K562 (cell line): Measurements from ENCODE around the gene RGS14. TPM values are rescaled to one million over a fixed set of nuclear protein-coding genes. Genes with fewer than 3 reads are reported as not detected.

Experiments
- ATAC-seq: fragments of 200-7000 bp; cut with Tn5 transposase; 3 replicates; pipeline ENCODE4 v1.9.1; 2020; ENCODE audit warnings: moderate library complexity
- BruUV-seq: library from RNA; stranded (reverse); fragments of 400-500 nt; replicated peaks from 2 replicates; lab custom pipeline; 2021; lab: Mats Ljungman, UMichigan
- CTCF ChIA-PET: fragments of 300-600 bp; formaldehyde crosslinking; extraction: SDS; loops from one replicate; lab custom pipeline; 2021; ENCODE audit warnings: low intra/inter-chr PET ratio; lab: Yijun Ruan, JAX
- POLR2A ChIA-PET: fragments of 300-600, 350-650 bp; sonication (Branson Sonifier 250); formaldehyde crosslinking; extraction: SDS; loops from one replicate; lab custom pipeline; 2021; ENCODE audit warnings: antibody characterized with exemption, inconsistent platforms; lab: Yijun Ruan, JAX
- DNase-seq, 4 experiments: peaks; one replicate each; pipeline versions ENCODE4 v3.0.0 to v3.0.0-alpha.2; 2011 to 2018; ENCODE audit warnings: low spot score in 3 of 4, mixed read lengths in 3 of 4; ENCODE audit errors: extremely low read depth in 1 of 4
- FAIRE-seq: peaks from 2 replicates; lab custom pipeline; 2011; peaks lifted over from hg19 to GRCh38; lab: Jason Lieb, UNC
- H2AFZ ChIP-seq: 2 replicates; pipeline ENCODE4 v1.6.0; 2011; ENCODE audit warnings: low read depth, low read length, control low read depth, inconsistent platforms
- H3K27ac ChIP-seq: fragments of 200-600 bp; 3 replicates; pipeline ENCODE4 v1.8.0; 2011; ENCODE audit warnings: low read depth, mild to moderate bottlenecking, control low read depth, inconsistent platforms, low read length, moderate library complexity, mixed read lengths; ENCODE audit errors: extremely low read depth
- H3K27me3 ChIP-seq, 2 experiments: fragments of 300-600 bp in 1 of 2; 2 replicates in 1 of 2; 3 replicates in 1 of 2; pipeline versions ENCODE4 v1.6.0 to v1.8.0; 2011; ENCODE audit warnings: inconsistent platforms in 2 of 2, low read length in 2 of 2, mild to moderate bottlenecking in 1 of 2, mixed read lengths in 1 of 2, moderate library complexity in 1 of 2; ENCODE audit not compliant: control insufficient read depth in 2 of 2, insufficient read depth in 2 of 2
- H3K36me3 ChIP-seq: fragments of 300-600 bp; 3 replicates; pipeline ENCODE4 v1.8.0; 2011; ENCODE audit warnings: mild to moderate bottlenecking, low read length, inconsistent platforms; ENCODE audit not compliant: control insufficient read depth, insufficient read depth
- H3K4me1 ChIP-seq, 2 experiments: fragments of 200-600 bp in 1 of 2; replicated peaks in 1 of 2; 2 replicates in 1 of 2; 3 replicates in 1 of 2; pipeline versions ENCODE4 v1.5.1 to v1.8.0; 2011; ENCODE audit warnings: inconsistent platforms in 2 of 2, low read length in 2 of 2, mild to moderate bottlenecking in 1 of 2, mixed read lengths in 1 of 2, moderate library complexity in 1 of 2; ENCODE audit not compliant: control insufficient read depth in 2 of 2, insufficient read depth in 2 of 2
- H3K4me2 ChIP-seq: 2 replicates; pipeline ENCODE4 v1.6.1; 2011; ENCODE audit warnings: low read length, control low read depth, inconsistent platforms, mixed read lengths; ENCODE audit not compliant: insufficient read depth
- H3K4me3 ChIP-seq: fragments of 200-600 bp; sonication (generic), shearing (Covaris generic); 2 replicates; pipeline ENCODE4 v1.5.1; 2016; ENCODE audit warnings: control low read depth, inconsistent platforms
- H3K79me2 ChIP-seq: fragments of 200-600 bp; 3 replicates; pipeline ENCODE4 v1.8.0; 2011; ENCODE audit warnings: low read length, inconsistent platforms; ENCODE audit not compliant: control insufficient read depth, insufficient read depth
- H3K9ac ChIP-seq, 2 experiments: 2 replicates each; pipeline versions ENCODE4 v1.6.0 to v1.6.1; 2011; ENCODE audit warnings: low read depth in 2 of 2, low read length in 2 of 2, control low read depth in 1 of 2, inconsistent platforms in 1 of 2, mild to moderate bottlenecking in 1 of 2, mixed read lengths in 1 of 2; ENCODE audit not compliant: insufficient read depth in 1 of 2
- H3K9me1 ChIP-seq: one replicate; pipeline ENCODE4 v1.6.0; 2011; ENCODE audit warnings: inconsistent platforms, mild to moderate bottlenecking, low read length, moderate library complexity; ENCODE audit not compliant: control insufficient read depth, insufficient read depth
- H3K9me3 ChIP-seq: replicated peaks from 2 replicates; pipeline ENCODE4 v1.5.1; 2011; ENCODE audit warnings: low read depth, low read length, inconsistent platforms; ENCODE audit not compliant: control insufficient read depth, insufficient read depth
- H4K20me1 ChIP-seq: replicated peaks from 2 replicates; pipeline ENCODE4 v1.6.1; 2011; ENCODE audit warnings: low read length, inconsistent platforms, mixed read lengths; ENCODE audit not compliant: control insufficient read depth, insufficient read depth
- AFF4 ChIP-seq: sonication (generic); formaldehyde crosslinking; IDR thresholded peaks from 2 replicates; pipeline ENCODE4 v1.8.0; 2023; ENCODE audit warnings: mild to moderate bottlenecking, missing genetic modification reagents
- EGR1 ChIP-seq: fragments of 450-650 bp; conservative IDR thresholded peaks from 2 replicates; pipeline ENCODE4 v1.6.1; 2017; ENCODE audit warnings: mild to moderate bottlenecking
- ELF1 ChIP-seq: fragments of 200-800 bp; sonication (Bioruptor generic); IDR thresholded peaks from 2 replicates; pipeline ENCODE4 v1.6.1; 2016; ENCODE audit warnings: missing genetic modification characterization, missing compliant biosample characterization
- ESRRB ChIP-seq: fragments of 250-450 bp; sonication (Bioruptor Pico); IDR thresholded peaks from 2 replicates; pipeline ENCODE4 v1.5.0; 2020; ENCODE audit warnings: mild to moderate bottlenecking, moderate library complexity, borderline replicate concordance
- FOXO4 ChIP-seq: fragments of 450-650 bp; formaldehyde crosslinking; IDR thresholded peaks from 2 replicates; pipeline ENCODE4 v1.4.0; 2020; ENCODE audit warnings: mild to moderate bottlenecking, moderate library complexity
- KDM1A ChIP-seq, 2 experiments: fragments of 450-650 bp; IDR thresholded peaks; 2 replicates each; pipeline ENCODE4 v1.6.1; 2016; ENCODE audit warnings: mild to moderate bottlenecking in 2 of 2
- KHSRP ChIP-seq: fragments of 450-650 bp; IDR thresholded peaks from 2 replicates; pipeline ENCODE4 v1.6.1; 2017
- MAFG ChIP-seq: fragments of 450-650 bp; conservative IDR thresholded peaks from 2 replicates; pipeline ENCODE4 v1.6.1; 2016; ENCODE audit warnings: missing genetic modification characterization, missing compliant biosample characterization
- PRPF4 ChIP-seq: fragments of 200-400 bp; formaldehyde crosslinking; IDR thresholded peaks from one replicate; pipeline ENCODE4 v1.6.1; 2017; ENCODE audit warnings: low read length, low read depth, mild to moderate bottlenecking; ENCODE audit not compliant: insufficient read depth, poor library complexity, severe bottlenecking
- TSHZ1 ChIP-seq: fragments of 250-450 bp; sonication (Bioruptor Pico); IDR thresholded peaks from 2 replicates; pipeline ENCODE4 v1.4.0; 2020; ENCODE audit warnings: mild to moderate bottlenecking, moderate library complexity
- ZFP36 ChIP-seq: fragments of 150-350 bp; IDR thresholded peaks from 2 replicates; pipeline ENCODE4 v1.6.1; 2018; ENCODE audit warnings: low read length, low read depth; ENCODE audit not compliant: partially characterized antibody
- ZFX ChIP-seq: sonication (generic); formaldehyde crosslinking; IDR thresholded peaks from 2 replicates; pipeline ENCODE4 v1.8.0; 2022; ENCODE audit warnings: mild to moderate bottlenecking, missing genetic modification reagents, moderate library complexity
- ZNF12 ChIP-seq: sonication (generic); formaldehyde crosslinking; IDR thresholded peaks from 2 replicates; pipeline ENCODE4 v1.4.0; 2020; ENCODE audit warnings: mild to moderate bottlenecking, missing genetic modification reagents
- WGBS: fragments of 100-300 bp; shearing (Covaris generic); methylation state at CpG from one replicate; pipeline ENCODE4 v1.1.6; 2016; ENCODE audit warnings: low coverage, mixed read lengths; ENCODE audit not compliant: insufficient coverage; ENCODE audit errors: missing lambda C conversion rate; 5-methylcytosine and 5-hydroxymethylcytosine counted together
- in situ Hi-C: fragments of 300-500 bp; cut with MboI; formaldehyde crosslinking; loops from 4 replicates; pipeline ENCODE4 v1.15.0; 2018; ENCODE audit warnings: inconsistent platforms, mixed read lengths
- intact Hi-C: fragments of 100-400 bp; cut with micrococcal nuclease; formaldehyde crosslinking; loops from 2 replicates; pipeline ENCODE4 v1.14.2; 2022
- polyA plus RNA-seq, 8 experiments: library from polyadenylated mRNA; depleted of rRNA in 4 of 8; stranded (reverse) in 5 of 8; unstranded in 3 of 8; fragments of >200 nt; fragmentation: Nextera tagmentation in 2 of 8; fragmentation: Illumina TruSeq in 1 of 8; extraction: Ambion mirVana in 2 of 8; extraction: Trizol in 1 of 8; gene quantifications; 2 replicates each; pipeline versions ENCODE4 v1.2.1 to v1.2.3, GENCODE V29; 2011 to 2014; ENCODE audit warnings: inconsistent platforms in 1 of 8, missing spikeins in 1 of 8
- total RNA-seq, 7 experiments: library from RNA; depleted of rRNA in 6 of 7; stranded (reverse); fragments of >200 nt in 6 of 7; fragmentation: Illumina TruSeq in 2 of 7; extraction: Trizol in 2 of 7; gene quantifications; 2 replicates each; pipeline versions ENCODE4 v1.2.1 to v1.2.3, GENCODE V29; 2011 to 2021; ENCODE audit warnings: low replicate concordance in 1 of 7

The RGS14 gene
- total and polyA plus RNA-seq, 9 of the 15 experiments (the other 6 are each of a cell fraction or from before 2014, with no cell fraction given): 0.28 to 75.9 (median 34.5) TPM

- peak overlapping the region; percentile 86; the same call in 2 of the 3 replicates for H3K27ac ChIP-seq
- DNase-seq (peak in 2 of 4 experiments; percentile 24 to 39), ATAC-seq (peak; percentile 35), FAIRE-seq (peak; percentile 32)
- H3K9me3 ChIP-seq: no peaks in the 10 kb centered on the region
- H3K4me1 ChIP-seq: peaks cover 10 to 48% of the 10 kb centered on the region in 2 experiments
- peak overlapping the region; percentile 62 for H3K4me3 ChIP-seq
- H3K4me2 ChIP-seq: peak overlapping the region; percentile 80
- no peaks in the 10 kb centered on the region for H4K20me1 ChIP-seq
- H3K9me1 ChIP-seq: no peaks in the 10 kb centered on the region
- intact Hi-C loops: no loop called here
- ChIA-PET CTCF (interaction anchor here (0.8 to 4.0 kb wide), 4 partner anchors 44 to 97 kb away, joined by 3 to 107 read pairs (median 6); partner anchors contain the start of gene PRR7), POLR2A (interaction anchor here (0.7 to 2.5 kb wide), 14 partner anchors 9 to 296 kb away, joined by 3 to 19 read pairs (median 5); no protein-coding TSS in a partner anchor)
- H3K79me2 ChIP-seq: peaks cover 4% of the 10 kb centered on the region; the same call in 1 of the 3 replicates
- WGBS: 43% methylated on average over 37 of the region's 61 CpGs
- no TSS peak for BruUV-seq
- peak overlapping the region; percentile 83 to 92 for H3K9ac ChIP-seq
- no peaks in the 10 kb centered on the region for H3K36me3 ChIP-seq
- in situ Hi-C loops: no loop called here
- H2AFZ ChIP-seq: peak overlapping the region; percentile 98
- peaks cover 0 to 3% of the 10 kb centered on the region in 2 experiments; a peak in 2 of 5 replicates for H3K27me3 ChIP-seq
- TF ChIP-seq TSHZ1 (CRISPR knock-in tag) (no peak), FOXO4 (no peak), KDM1A (IDR thresholded peaks at IDR 0.05) (no peak), ELF1 (tag) (no peak), KHSRP (no peak), ESRRB (CRISPR knock-in tag) (no peak), AFF4 (CRISPR knock-in tag) (no peak), MAFG (tag) (no peak), ZFX (CRISPR knock-in tag) (peak; percentile 61), PRPF4 (no peak), ZFP36 (no peak), EGR1 (no peak), ZNF12 (CRISPR knock-in tag) (no peak)
Measured at GRCh38 chr5:177403102-177403791, 45.5 kb downstream of the RGS14 start.
